NCI-H1436 treated with DMSO at 0.1 percent for 48 hours (cell line): ENCODE results near the gene PRR13.
"Not testable (repeated sequence)": the region's sequence is repeated elsewhere in the genome, so short reads cannot be mapped to it uniquely, and the experiment has no call there.

Experiments used
- DNase-seq: peaks from one replicate; lab custom pipeline; 2025; lab: John Stamatoyannopoulos, UW

Gene PRR13

GRCh38 chr12:53435326-53435725, 6.2 kb upstream of the PRR13 start:
- DNase-seq = not testable (repeated sequence)

GRCh38 chr12:53439582-53439981, 2.0 kb upstream of the PRR13 start:
- not testable (repeated sequence) for DNase-seq

DNA sequence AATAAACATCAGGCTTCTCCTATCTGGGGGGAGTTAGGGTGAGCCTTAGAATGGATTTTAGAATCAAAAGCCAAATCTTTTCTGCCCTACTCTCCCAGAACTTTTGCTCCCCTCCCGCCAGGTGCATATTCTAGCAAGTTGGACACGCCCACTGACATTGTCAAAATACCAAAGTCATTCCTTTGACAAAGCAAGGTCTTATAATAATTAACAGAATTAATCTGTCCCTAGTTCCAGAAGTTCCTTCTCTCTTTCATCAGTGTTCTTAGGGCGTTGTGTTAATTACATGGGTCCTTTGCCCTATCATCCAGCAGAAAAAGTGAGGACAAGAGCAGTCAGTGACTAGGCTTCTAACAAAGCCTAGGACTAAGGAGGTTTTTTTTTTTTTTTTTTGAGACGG, 2.4 kb downstream of the PRR13 start:
- no peak for DNase-seq

DNA sequence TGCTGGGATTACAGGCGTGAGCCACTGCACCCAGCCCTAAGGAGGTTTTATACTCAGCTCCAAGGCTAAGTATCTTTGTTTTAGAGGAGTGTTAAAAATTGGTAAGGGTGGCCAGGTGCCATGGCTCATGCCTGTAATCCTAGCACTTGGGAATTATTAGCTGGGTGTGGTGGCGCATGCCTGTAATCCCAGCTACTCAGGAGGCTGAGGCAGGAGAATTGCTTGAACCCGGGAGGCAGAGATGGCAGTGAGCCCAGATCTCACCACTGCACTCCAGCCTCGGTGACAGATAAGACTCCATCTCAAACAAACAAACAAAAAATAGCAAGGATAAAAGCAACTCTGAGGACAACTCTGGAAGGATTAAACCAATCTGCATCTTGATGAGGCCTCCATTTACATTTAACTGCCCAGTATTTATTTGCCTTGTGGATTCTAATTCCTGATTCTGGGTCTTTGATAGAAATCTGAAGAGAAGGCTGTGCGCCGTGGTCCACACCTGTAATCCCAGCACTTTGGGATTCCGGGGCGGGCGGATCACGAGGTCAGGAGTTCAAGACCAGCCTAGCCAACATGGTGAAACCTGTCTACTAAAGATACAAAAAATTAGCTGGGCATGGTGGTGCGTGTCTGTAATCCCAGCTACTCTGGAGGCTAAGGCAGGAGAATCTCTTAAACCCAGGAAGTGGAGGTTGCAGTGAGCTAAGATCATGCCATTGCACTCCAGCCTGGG, 3.2 kb downstream of the PRR13 start:
- not testable (repeated sequence) for DNase-seq

DNA sequence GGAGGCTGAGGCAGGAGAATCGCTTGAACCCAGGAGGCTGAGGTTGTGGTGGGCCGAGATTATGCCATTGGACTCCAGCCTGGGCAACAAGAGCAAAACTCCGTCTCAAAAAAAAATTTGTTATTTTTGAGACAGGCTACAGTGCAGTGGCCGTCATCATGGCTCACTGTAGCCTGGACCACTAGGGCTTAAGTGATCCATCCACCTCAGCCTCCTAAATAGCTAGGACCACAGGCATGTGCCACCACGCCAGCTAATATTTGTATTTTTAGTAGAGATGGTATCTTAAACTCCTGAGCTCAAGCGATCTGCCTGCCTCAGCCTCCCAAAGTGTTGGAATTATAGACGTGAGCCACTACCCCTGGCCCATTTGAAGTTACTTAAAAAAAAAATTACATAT, 9.4 kb downstream of the PRR13 start:
- no peak for DNase-seq

- peak; percentile 95 for DNase-seq
These were observed 10.2 kb downstream of the PRR13 start, which contains the start of gene PCBP2 for GRCh38 chr12:53451661-53452158. Gene PCBP2 (plus strand): TSS chr12:53452102. CDS start chr12:53454801, 2,699 bp downstream.

GRCh38 chr12:53452159-53453077, 10.9 kb downstream of the PRR13 start:
- DNase-seq = no peak

DNA sequence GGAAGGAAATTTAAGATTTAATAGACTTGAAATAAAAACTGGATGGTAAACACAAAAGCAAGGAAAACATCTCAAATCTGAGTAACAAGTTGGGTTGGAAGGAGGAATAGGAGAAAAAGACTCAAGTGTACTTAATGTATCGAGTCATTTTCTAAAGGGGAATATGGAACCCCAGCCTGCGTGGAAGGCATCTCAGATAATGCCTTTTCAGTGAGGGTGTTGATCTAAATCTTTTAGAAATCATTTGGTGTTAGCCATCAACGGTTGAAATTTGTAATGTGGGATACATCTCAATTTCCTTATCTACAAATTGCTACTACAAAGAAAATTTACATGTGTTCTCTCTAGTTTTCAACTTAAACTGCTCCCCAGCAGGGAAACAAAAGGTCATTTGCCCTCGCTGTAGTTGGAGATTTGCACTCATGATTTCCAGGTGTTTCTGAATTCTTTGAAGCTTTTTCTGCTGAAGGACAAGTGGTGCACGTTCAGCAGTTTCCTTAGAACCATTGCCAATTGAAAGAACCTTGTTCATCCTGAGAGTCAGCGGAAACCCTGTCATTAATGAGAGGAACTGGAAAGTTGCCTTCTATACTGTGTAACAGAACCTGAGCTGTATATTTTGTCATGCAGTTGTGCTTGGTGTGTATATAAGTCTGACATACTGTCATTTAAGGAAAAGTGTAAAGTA, 12.6 kb downstream of the PRR13 start:
- DNase-seq = no peak

GRCh38 chr12:53454707-53455106, 13.2 kb downstream of the PRR13 start:
- no peak for DNase-seq

DNA sequence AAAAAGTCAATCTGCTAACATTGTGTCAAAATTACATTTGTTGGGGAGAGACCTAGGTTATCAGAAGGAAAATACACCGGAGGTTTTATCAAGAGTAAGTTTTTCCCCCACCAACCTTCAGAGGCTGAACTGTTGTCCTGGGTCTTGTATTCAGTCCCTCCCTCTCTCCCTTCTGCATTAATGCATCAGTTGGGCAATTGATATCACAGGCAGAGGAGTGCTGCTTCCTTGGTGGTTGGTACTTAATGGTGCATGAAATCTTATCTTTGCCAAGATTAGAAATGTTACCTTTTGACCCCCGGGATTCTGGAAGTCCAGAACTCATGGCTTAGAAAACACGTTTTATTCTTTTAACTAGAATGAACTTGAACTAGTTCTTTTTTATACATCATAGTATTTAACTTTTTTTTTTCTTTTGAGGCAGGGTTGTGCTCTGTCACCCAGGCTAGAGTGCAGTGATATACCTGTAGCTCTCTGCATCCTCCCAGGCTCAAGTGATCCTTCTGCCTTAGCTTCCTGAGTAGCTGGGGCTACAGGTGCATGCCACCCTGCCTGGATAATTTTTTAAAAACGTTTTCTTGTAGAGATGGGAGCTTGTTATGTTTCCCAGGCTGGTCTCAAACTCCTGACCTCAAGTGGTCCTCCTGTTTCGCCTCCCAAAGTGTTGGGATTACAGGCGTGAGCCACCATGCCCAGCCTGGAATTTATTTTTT, 15.3 kb downstream of the PRR13 start:
- DNase-seq = no peak

DNA sequence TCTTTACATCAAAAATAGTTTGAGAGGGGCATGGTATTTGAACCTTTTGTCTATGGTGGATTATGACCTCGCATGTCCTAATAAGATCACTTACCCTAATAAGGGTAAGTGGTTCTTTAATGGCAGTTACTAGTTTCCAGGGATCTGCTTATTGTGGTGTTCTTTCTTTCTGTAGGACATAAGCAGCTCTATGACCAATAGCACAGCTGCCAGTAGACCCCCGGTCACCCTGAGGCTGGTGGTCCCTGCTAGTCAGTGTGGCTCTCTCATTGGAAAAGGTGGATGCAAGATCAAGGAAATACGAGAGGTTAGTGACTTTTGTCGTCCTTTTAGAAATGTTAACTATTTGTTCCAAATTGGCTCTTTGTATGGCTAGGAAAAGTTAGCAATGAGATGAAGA, 17.6 kb downstream of the PRR13 start:
- DNase-seq = no peak

DNA sequence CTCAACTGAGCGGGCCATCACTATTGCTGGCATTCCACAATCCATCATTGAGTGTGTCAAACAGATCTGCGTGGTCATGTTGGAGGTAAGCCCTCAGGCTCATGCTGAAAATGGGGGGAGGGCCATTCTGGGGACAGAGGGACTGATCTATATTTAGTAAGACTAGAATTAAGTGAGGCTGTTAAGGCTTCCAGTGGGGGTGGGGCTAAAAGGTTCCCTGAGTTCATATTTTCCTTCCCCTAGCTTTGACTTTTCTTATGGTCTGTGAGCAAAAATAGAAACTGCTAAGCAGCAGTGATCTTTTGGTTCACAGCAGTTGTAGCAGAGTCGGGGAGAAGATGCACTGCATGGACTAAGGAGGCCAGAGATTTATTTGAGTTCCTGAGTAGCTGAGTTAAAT, 19.5 kb downstream of the PRR13 start:
- no peak for DNase-seq

DNA sequence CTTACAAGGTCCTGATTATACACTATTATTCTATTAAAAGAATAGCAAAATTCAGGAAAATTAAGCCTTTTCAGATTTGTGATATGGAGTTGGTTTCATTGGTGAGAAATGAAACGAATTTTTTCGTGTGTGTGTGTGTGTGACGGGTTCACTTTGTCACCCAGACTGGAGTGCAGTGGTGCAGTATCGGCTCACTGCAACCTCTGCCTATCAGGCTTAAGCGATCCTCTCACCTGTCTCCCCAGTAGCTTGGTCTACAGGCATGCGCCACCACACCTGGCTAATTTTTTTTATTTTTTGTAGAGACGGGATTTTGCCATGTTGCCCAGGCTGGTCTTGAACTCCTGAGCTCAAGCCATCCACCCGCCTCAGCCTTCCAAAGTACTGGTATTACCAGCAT, 20.1 kb downstream of the PRR13 start:
- no peak for DNase-seq

DNA sequence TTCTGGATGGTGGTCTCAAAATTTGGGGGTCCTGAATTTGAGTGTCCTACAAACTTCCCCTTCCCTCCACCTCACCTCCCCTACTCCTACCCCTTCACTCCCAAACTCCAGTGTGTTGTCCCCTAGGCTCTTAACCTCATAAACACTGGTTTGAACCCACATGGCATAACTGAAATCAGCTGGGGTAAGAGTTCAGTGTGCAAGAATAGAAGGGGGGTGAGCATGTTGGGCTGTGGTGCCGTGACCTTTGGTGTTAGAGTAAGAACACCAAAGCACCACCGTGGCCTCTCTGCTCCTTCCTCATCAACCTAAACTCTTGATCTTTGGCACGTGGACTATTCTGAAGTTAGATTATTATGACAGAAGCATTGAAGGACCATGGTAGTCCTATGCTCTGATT, 21.4 kb downstream of the PRR13 start:
- no peak for DNase-seq

DNA sequence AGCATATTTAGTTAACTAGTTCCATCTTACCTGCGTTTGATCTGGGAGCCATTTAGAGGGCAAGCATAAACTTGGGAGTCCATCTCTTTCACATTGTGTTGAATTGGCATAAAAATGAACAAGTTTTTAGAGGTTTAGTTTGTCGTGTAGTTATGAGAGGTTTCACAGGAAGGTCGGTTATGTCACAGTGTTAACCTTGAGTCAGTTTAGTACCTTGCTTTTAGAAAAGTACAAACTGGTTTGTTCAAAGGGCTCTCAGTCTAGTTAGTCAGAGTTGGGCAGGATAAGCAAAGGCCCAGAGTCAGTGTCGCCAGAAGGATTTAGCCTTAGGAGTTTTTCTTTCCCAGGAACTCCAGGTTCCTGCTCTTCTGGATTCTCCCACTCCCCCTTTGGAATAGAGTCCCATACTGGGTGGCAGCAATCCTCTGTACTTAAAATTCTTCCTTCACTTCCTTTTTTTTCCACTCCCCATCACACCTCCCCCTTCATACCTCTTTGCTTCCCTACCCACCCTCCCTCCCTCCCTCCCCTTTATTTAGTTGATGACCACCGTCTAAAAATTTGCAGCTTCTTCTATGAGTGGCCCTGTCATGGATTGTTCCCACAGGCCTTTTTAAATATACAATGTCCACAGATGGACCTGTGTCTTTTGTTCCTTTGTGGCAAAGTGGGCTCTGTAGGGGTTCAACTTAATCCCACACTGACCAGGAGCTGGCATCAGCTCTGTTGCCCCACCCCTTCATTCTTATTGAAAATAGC, 22.4 kb downstream of the PRR13 start:
- no peak for DNase-seq

- DNase-seq = no peak
These were observed 23.3 kb downstream of the PRR13 start for GRCh38 chr12:53464685-53465418.

GRCh38 chr12:53465679-53466078, 24.1 kb downstream of the PRR13 start:
- DNase-seq = no peak

- no peak for DNase-seq
These were observed 25.1 kb downstream of the PRR13 start for GRCh38 chr12:53466640-53467039.

DNA sequence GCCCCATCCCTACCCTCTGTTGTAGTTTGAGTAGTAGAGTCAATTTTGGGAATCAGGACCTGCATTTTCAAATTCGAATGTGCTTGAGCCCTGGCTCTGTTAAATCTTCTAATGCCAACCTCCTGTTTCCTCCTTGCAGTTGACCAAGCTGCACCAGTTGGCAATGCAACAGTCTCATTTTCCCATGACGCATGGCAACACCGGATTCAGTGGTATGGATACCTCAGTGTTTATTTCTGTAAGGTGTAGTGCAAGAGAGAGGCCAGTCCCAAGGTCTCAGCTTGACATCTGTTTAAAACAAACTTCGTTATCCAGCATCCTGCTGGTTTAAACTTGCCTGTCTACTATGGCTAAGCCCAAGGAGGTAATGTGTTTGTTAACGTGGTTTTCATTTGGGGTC, 25.5 kb downstream of the PRR13 start:
- no peak for DNase-seq

GRCh38 chr12:53467880-53468279, 26.3 kb downstream of the PRR13 start:
- no peak for DNase-seq
